ENCODE data around the gene TSHZ2. TPM values are rescaled to one million over a fixed set of nuclear protein-coding genes. Genes with fewer than 3 reads are reported as not detected.

Gene TSHZ2
- total RNA-seq, 4 donors from 2014 or later, result 1.0 to 3.5 (median 2.8) TPM

GRCh38 chr20:53091789-53092188, 119.6 kb downstream of the TSHZ2 start:
- Histone ChIP-seq H3K9me3 (no peaks in the 10 kb centered on the region), H3K27me3 (no peaks in the 10 kb centered on the region), H3K27ac (no peak overlapping the region), H3K4me1 (no peaks in the 10 kb centered on the region), H3K36me3 (no peaks in the 10 kb centered on the region), H3K4me3 (no peak overlapping the region)
- no peak for TF ChIP-seq POLR2A (IDR thresholded peaks at IDR 0.05)
- no peak for TF ChIP-seq CTCF (IDR thresholded peaks at IDR 0.05 in 4 of 5, conservative IDR thresholded peaks at IDR 0.05 in 1 of 5)
- DNase-seq (no peak), ATAC-seq (no peak)
- intact Hi-C loops (cut with DNase I; ENCODE audit: low total_unique reads), result no loop called here
- in situ Hi-C loops (cut with MboI; ENCODE audit: low sequenced_read_pairs in 4 of 4), result no loop called here

GRCh38 chr20:53092772-53093300, 120.7 kb downstream of the TSHZ2 start:
- no peaks in the 10 kb centered on the region for H3K4me1 ChIP-seq
- H3K4me3 ChIP-seq, result no peak overlapping the region
- H3K9me3 ChIP-seq, result no peaks in the 10 kb centered on the region
- ATAC-seq, result no peak
- intact Hi-C loops (cut with DNase I; ENCODE audit: low total_unique reads) (no loop called here), in situ Hi-C loops (cut with MboI; ENCODE audit: low sequenced_read_pairs in 4 of 4) (no loop called here)
- TF ChIP-seq POLR2A (IDR thresholded peaks at IDR 0.05), result no peak
- TF ChIP-seq CTCF (IDR thresholded peaks at IDR 0.05 in 4 of 5, conservative IDR thresholded peaks at IDR 0.05 in 1 of 5), result no peak
- no peak overlapping the region for H3K27ac ChIP-seq
- no peaks in the 10 kb centered on the region for H3K36me3 ChIP-seq
- no peak for DNase-seq
- H3K27me3 ChIP-seq, result no peaks in the 10 kb centered on the region

DNA sequence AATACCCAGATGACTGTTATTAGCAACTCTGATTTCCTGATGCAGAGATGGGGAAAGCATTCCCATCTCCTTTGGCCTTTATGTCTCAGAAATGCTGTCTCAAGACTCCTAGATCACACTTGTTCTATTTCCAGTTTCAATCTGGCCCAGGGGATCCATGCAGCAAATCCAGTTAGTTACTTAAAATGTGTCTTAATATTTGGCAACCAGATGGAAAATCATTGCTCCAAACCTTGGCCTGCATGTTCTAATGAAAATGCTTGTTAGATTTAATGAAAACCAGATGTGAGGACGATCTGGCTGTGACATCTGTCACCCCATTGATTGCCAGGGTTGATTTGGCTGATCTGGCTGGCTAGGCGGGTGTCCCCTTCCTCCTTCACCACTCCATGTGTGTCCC, 125.2 kb downstream of the TSHZ2 start:
- H3K27ac ChIP-seq, result no peak overlapping the region
- intact Hi-C loops (cut with DNase I; ENCODE audit: low total_unique reads), result no loop called here
- ATAC-seq (peak; percentile 27 to 60), DNase-seq (no peak)
- H3K4me1 ChIP-seq, result no peaks in the 10 kb centered on the region
- no peak for TF ChIP-seq CTCF (IDR thresholded peaks at IDR 0.05 in 4 of 5, conservative IDR thresholded peaks at IDR 0.05 in 1 of 5)
- no peak for TF ChIP-seq POLR2A (IDR thresholded peaks at IDR 0.05)
- H3K27me3 ChIP-seq, result no peaks in the 10 kb centered on the region
- in situ Hi-C loops (cut with MboI; ENCODE audit: low sequenced_read_pairs in 4 of 4), result no loop called here
- H3K36me3 ChIP-seq, result no peaks in the 10 kb centered on the region
- no peaks in the 10 kb centered on the region for H3K9me3 ChIP-seq
- no peak overlapping the region for H3K4me3 ChIP-seq

DNA sequence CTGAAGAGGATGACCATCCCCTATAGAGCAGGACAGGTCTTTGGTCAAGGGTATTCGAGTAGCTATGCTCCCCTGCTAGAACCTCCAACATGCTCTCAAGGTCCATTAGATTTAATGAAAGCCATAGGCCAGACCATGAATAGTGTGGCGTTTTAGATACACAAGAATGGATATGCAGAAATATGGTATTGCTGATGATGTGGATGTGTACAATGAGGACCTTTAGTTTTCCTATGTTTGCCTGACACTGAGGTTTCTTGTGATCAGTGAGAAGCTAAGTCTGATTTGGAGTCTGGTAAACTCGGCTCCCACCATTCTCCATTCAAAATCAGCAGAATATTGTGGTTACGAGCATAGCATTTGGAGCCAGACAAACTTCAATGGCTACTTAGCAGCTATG, 125.6 kb downstream of the TSHZ2 start:
- no peaks in the 10 kb centered on the region for H3K4me1 ChIP-seq
- H3K9me3 ChIP-seq, result no peaks in the 10 kb centered on the region
- TF ChIP-seq CTCF (IDR thresholded peaks at IDR 0.05 in 4 of 5, conservative IDR thresholded peaks at IDR 0.05 in 1 of 5) (no peak), POLR2A (IDR thresholded peaks at IDR 0.05) (no peak)
- no peaks in the 10 kb centered on the region for H3K27me3 ChIP-seq
- in situ Hi-C loops (cut with MboI; ENCODE audit: low sequenced_read_pairs in 4 of 4), result no loop called here
- ATAC-seq (no peak), DNase-seq (no peak)
- no peak overlapping the region for H3K27ac ChIP-seq
- intact Hi-C loops (cut with DNase I; ENCODE audit: low total_unique reads), result no loop called here
- H3K36me3 ChIP-seq, result no peaks in the 10 kb centered on the region
- no peak overlapping the region for H3K4me3 ChIP-seq

GRCh38 chr20:53098621-53099020, 126.5 kb downstream of the TSHZ2 start:
- intact Hi-C loops (cut with DNase I; ENCODE audit: low total_unique reads), result no loop called here
- no peaks in the 10 kb centered on the region for H3K36me3 ChIP-seq
- H3K27me3 ChIP-seq, result no peaks in the 10 kb centered on the region
- no peaks in the 10 kb centered on the region for H3K9me3 ChIP-seq
- no peak for DNase-seq
- H3K27ac ChIP-seq, result no peak overlapping the region
- no peaks in the 10 kb centered on the region for H3K4me1 ChIP-seq
- H3K4me3 ChIP-seq, result no peak overlapping the region
- no peak for ATAC-seq
- in situ Hi-C loops (cut with MboI; ENCODE audit: low sequenced_read_pairs in 4 of 4), result no loop called here
- TF ChIP-seq POLR2A (IDR thresholded peaks at IDR 0.05) (no peak), CTCF (IDR thresholded peaks at IDR 0.05 in 4 of 5, conservative IDR thresholded peaks at IDR 0.05 in 1 of 5) (no peak)
